GM19438 (cell line): Measurements from ENCODE around the gene GNG11.

Experiments used
- ATAC-seq: cut with Tn5 transposase; IDR thresholded peaks from one replicate; pipeline ENCODE4 v1.9.1; 2021; ENCODE audit warnings: low read depth; ENCODE audit not compliant: unreplicated experiment

GNG11 gene

GRCh38 chr7:93921607-93922566, at the start of gene GNG11:
Gene GNG11, plus strand, starts transcription at chr7:93921735. Its CDS starts 403 bp downstream, at chr7:93922138.
- peak; percentile 96 for ATAC-seq

- ATAC-seq, result no peak
Measured at GRCh38 chr7:93873998-93874574, 47.4 kb upstream of the GNG11 start.

- no peak for ATAC-seq
Measured at GRCh38 chr7:93877742-93878141, 43.8 kb upstream of the GNG11 start.

- no peak for ATAC-seq
Measured at GRCh38 chr7:93879356-93879755, 42.2 kb upstream of the GNG11 start.

GRCh38 chr7:93882468-93882867, 39.1 kb upstream of the GNG11 start:
- ATAC-seq, result no peak

GRCh38 chr7:93883078-93883916, 38.2 kb upstream of the GNG11 start:
- no peak for ATAC-seq

GRCh38 chr7:93883917-93884345, 37.6 kb upstream of the GNG11 start:
- no peak for ATAC-seq

GRCh38 chr7:93884541-93884940, 37.0 kb upstream of the GNG11 start:
- ATAC-seq, result no peak

GRCh38 chr7:93889261-93889660, 32.3 kb upstream of the GNG11 start:
- no peak for ATAC-seq

GRCh38 chr7:93890041-93890463, 31.5 kb upstream of the GNG11 start:
- peak; percentile 63 for ATAC-seq

GRCh38 chr7:93890464-93891068, 31.0 kb upstream of the GNG11 start, which contains the start of gene TFPI2:
Gene TFPI2, minus strand, starts transcription at chr7:93890753. Its CDS starts 75 bp downstream, at chr7:93890678.
- peak; percentile 45 for ATAC-seq

GRCh38 chr7:93894426-93894825, 27.1 kb upstream of the GNG11 start:
- no peak for ATAC-seq

GRCh38 chr7:93894966-93895640, 26.4 kb upstream of the GNG11 start:
- no peak for ATAC-seq

GRCh38 chr7:93895859-93896600, 25.5 kb upstream of the GNG11 start:
- no peak for ATAC-seq

GRCh38 chr7:93897680-93898079, 23.9 kb upstream of the GNG11 start:
- no peak for ATAC-seq

- ATAC-seq, result no peak
Measured at GRCh38 chr7:93902777-93903423, 18.6 kb upstream of the GNG11 start.

- no peak for ATAC-seq
Measured at GRCh38 chr7:93906267-93906666, 15.3 kb upstream of the GNG11 start, which contains the start of gene GNGT1. Gene GNGT1, plus strand, starts transcription at chr7:93906567. Its CDS starts 180 bp downstream, at chr7:93906747.
